ENCODE data around the gene SLC16A5.

SLC16A5 gene

DNA sequence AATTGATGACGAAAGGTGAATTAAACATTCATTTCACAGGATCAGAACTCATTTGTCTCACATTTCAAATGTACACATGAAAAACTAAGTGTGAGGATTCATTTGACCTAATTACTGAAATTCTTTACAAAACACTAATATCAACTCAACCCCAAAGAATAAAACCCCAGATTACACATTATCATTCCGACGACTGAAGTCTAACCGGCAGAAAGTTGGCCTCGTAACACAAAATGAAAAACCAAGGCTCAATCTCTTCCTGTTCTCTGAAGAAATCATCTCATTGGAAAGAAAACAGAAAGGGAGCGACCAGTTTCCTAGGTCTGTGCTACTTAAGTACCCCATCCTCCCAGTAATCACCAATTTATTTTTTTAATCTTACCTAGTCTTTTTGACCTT lies 64.8 kb downstream of the SLC16A5 start:
- no peak for DNase-seq
- H3K36me3 ChIP-seq (ENCODE audit: control insufficient read depth in 1 of 2, insufficient read depth in 2 of 2, low read length in 2 of 2): peaks cover 6 to 9% of the 10 kb centered on the region in 2 experiments
- H3K79me1 ChIP-seq (ENCODE audit: low read length): peaks cover 7% of the 10 kb centered on the region
- H3K9me3 ChIP-seq (ENCODE audit: insufficient read depth, low read depth, low read length): no peaks in the 10 kb centered on the region
- peak overlapping the region; percentile 96 for H3K4ac ChIP-seq (ENCODE audit: low read depth, low read length)
- H4K91ac ChIP-seq (ENCODE audit: low read depth, low read length): no peak overlapping the region
- H3K14ac ChIP-seq (ENCODE audit: low read length): no peak overlapping the region
- no peak overlapping the region for H2AFZ ChIP-seq (ENCODE audit: insufficient read depth, low read length, poor library complexity)
- peaks cover 23% of the 10 kb centered on the region for H3K79me2 ChIP-seq (ENCODE audit: control insufficient read depth, insufficient read depth, low read length, poor library complexity)
- no CpG with 5 or more reads among the region's 6 CpGs for WGBS (ENCODE audit: extremely low coverage, insufficient coverage, insufficient read length)
- no peak overlapping the region for H2BK120ac ChIP-seq (ENCODE audit: insufficient read depth, low read length, poor library complexity)
- H3K18ac ChIP-seq (ENCODE audit: low read length): no peak overlapping the region
- H3K9ac ChIP-seq (ENCODE audit: low read length): no peak overlapping the region
- no peak overlapping the region for H4K12ac ChIP-seq (ENCODE audit: low read depth, low read length)
- no peak overlapping the region for H3K4me3 ChIP-seq (ENCODE audit: low read depth, low read length)
- no peak overlapping the region for H2AK5ac ChIP-seq (ENCODE audit: low read length)
- no peak overlapping the region for H2BK12ac ChIP-seq (ENCODE audit: low read length)
- peak overlapping the region; percentile 99 for H3K4me2 ChIP-seq (ENCODE audit: low read length)
- peaks cover 0 to 10% of the 10 kb centered on the region in 2 experiments for H3K4me1 ChIP-seq (ENCODE audit: control insufficient read depth in 1 of 2, insufficient read depth in 2 of 2, low read length in 2 of 2)
- no peaks in the 10 kb centered on the region for H3K27me3 ChIP-seq (ENCODE audit: insufficient read depth, low read length)
- H3K27ac ChIP-seq (ENCODE audit: low read depth, low read length): no peak overlapping the region
- H2BK5ac ChIP-seq (ENCODE audit: low read depth, low read length, poor library complexity): no peak overlapping the region
- no peak overlapping the region for H4K8ac ChIP-seq (ENCODE audit: low read depth, low read length)
- H3K23ac ChIP-seq (ENCODE audit: low read length): no peak overlapping the region

- Histone ChIP-seq H3K4me3 (ENCODE audit: low read depth, low read length) (peak overlapping the region; percentile 98), H3K9me3 (ENCODE audit: insufficient read depth, low read depth, low read length) (no peaks in the 10 kb centered on the region), H4K8ac (ENCODE audit: low read depth, low read length) (peak overlapping the region; percentile 50), H2AK5ac (ENCODE audit: low read length) (peak overlapping the region; percentile 53), H3K36me3 (ENCODE audit: control insufficient read depth in 1 of 2, insufficient read depth in 2 of 2, low read length in 2 of 2) (peaks cover 2 to 3% of the 10 kb centered on the region in 2 experiments), H3K27ac (ENCODE audit: low read depth, low read length) (no peak overlapping the region), H3K4ac (ENCODE audit: low read depth, low read length) (peak overlapping the region; percentile 96), H2BK120ac (ENCODE audit: insufficient read depth, low read length, poor library complexity) (peak overlapping the region; percentile 58), H3K27me3 (ENCODE audit: insufficient read depth, low read length) (no peaks in the 10 kb centered on the region), H4K12ac (ENCODE audit: low read depth, low read length) (peak overlapping the region; percentile 35), H3K79me1 (ENCODE audit: low read length) (peaks cover 7% of the 10 kb centered on the region), H2BK12ac (ENCODE audit: low read length) (no peak overlapping the region), H3K79me2 (ENCODE audit: control insufficient read depth, insufficient read depth, low read length, poor library complexity) (peaks cover 23% of the 10 kb centered on the region), H3K14ac (ENCODE audit: low read length) (peak overlapping the region; percentile 94), H3K4me1 (ENCODE audit: control insufficient read depth in 1 of 2, insufficient read depth in 2 of 2, low read length in 2 of 2) (peaks cover 0 to 10% of the 10 kb centered on the region in 2 experiments), H2AFZ (ENCODE audit: insufficient read depth, low read length, poor library complexity) (peak overlapping the region; percentile 23), H3K4me2 (ENCODE audit: low read length) (peak overlapping the region; percentile 99), H4K91ac (ENCODE audit: low read depth, low read length) (peak overlapping the region; percentile 60), H3K18ac (ENCODE audit: low read length) (peak overlapping the region; percentile 62), H3K9ac (ENCODE audit: low read length) (peak overlapping the region; percentile 99), H2BK5ac (ENCODE audit: low read depth, low read length, poor library complexity) (peak overlapping the region; percentile 3), H3K23ac (ENCODE audit: low read length) (peak overlapping the region; percentile 91)
- DNase-seq: peak in 1 of 2 donors; percentile 64
- no CpG with 5 or more reads among the region's 28 CpGs for WGBS (ENCODE audit: extremely low coverage, insufficient coverage, insufficient read length)
These were observed 65.4 kb downstream of the SLC16A5 start for GRCh38 chr17:75152922-75153779.

GRCh38 chr17:75153780-75154194 lies 66.0 kb downstream of the SLC16A5 start:
- no peak for DNase-seq
- no CpG with 5 or more reads among the region's 35 CpGs for WGBS (ENCODE audit: extremely low coverage, insufficient coverage, insufficient read length)

GRCh38 chr17:75154195-75155106 lies 66.7 kb downstream of the SLC16A5 start, which contains the start of gene JPT1:
Gene JPT1, minus strand, starts transcription at chr17:75154512. Its CDS starts 115 bp downstream, at chr17:75154397.
- peaks cover 0 to 1% of the 10 kb centered on the region in 2 experiments for H3K36me3 ChIP-seq (ENCODE audit: control insufficient read depth in 1 of 2, insufficient read depth in 2 of 2, low read length in 2 of 2)
- H3K79me2 ChIP-seq (ENCODE audit: control insufficient read depth, insufficient read depth, low read length, poor library complexity): peaks cover 23% of the 10 kb centered on the region
- no peak within 1 kb of the TSS for H2BK120ac ChIP-seq (ENCODE audit: insufficient read depth, low read length, poor library complexity)
- peak within 1 kb of the TSS; percentile 94 for H3K14ac ChIP-seq (ENCODE audit: low read length)
- peak within 1 kb of the TSS; percentile 99 for H3K4me2 ChIP-seq (ENCODE audit: low read length)
- peak within 1 kb of the TSS; percentile 69 for H4K12ac ChIP-seq (ENCODE audit: low read depth, low read length)
- peak within 1 kb of the TSS; percentile 62 for H3K18ac ChIP-seq (ENCODE audit: low read length)
- WGBS (ENCODE audit: extremely low coverage, insufficient coverage, insufficient read length): no CpG with 5 or more reads among the region's 67 CpGs
- H2BK5ac ChIP-seq (ENCODE audit: low read depth, low read length, poor library complexity): peak within 1 kb of the TSS; percentile 52
- H3K9me3 ChIP-seq (ENCODE audit: insufficient read depth, low read depth, low read length): no peaks in the 10 kb centered on the region
- H4K91ac ChIP-seq (ENCODE audit: low read depth, low read length): peak within 1 kb of the TSS; percentile 60
- no peaks in the 10 kb centered on the region for H3K27me3 ChIP-seq (ENCODE audit: insufficient read depth, low read length)
- no peak within 1 kb of the TSS for H2BK12ac ChIP-seq (ENCODE audit: low read length)
- peak; percentile 98 to 99 for DNase-seq
- H4K8ac ChIP-seq (ENCODE audit: low read depth, low read length): peak within 1 kb of the TSS; percentile 69
- H2AK5ac ChIP-seq (ENCODE audit: low read length): peak within 1 kb of the TSS; percentile 70
- H3K27ac ChIP-seq (ENCODE audit: low read depth, low read length): peak within 1 kb of the TSS; percentile 73
- peak within 1 kb of the TSS; percentile 56 for H2AFZ ChIP-seq (ENCODE audit: insufficient read depth, low read length, poor library complexity)
- H3K4me3 ChIP-seq (ENCODE audit: low read depth, low read length): peak within 1 kb of the TSS; percentile 98
- peak within 1 kb of the TSS; percentile 86 for H3K23ac ChIP-seq (ENCODE audit: low read length)
- peaks cover 0 to 14% of the 10 kb centered on the region in 2 experiments for H3K4me1 ChIP-seq (ENCODE audit: control insufficient read depth in 1 of 2, insufficient read depth in 2 of 2, low read length in 2 of 2)
- H3K9ac ChIP-seq (ENCODE audit: low read length): peak within 1 kb of the TSS; percentile 99
- H3K4ac ChIP-seq (ENCODE audit: low read depth, low read length): peak within 1 kb of the TSS; percentile 96
- peaks cover 7% of the 10 kb centered on the region for H3K79me1 ChIP-seq (ENCODE audit: low read length)

More at GRCh38 chr17:75153780-75154194, 66.0 kb downstream of the SLC16A5 start:
- H3K23ac ChIP-seq (ENCODE audit: low read length): peak overlapping the region; percentile 86
- H4K12ac ChIP-seq (ENCODE audit: low read depth, low read length): peak overlapping the region; percentile 69
- peak overlapping the region; percentile 69 for H4K8ac ChIP-seq (ENCODE audit: low read depth, low read length)
- H4K91ac ChIP-seq (ENCODE audit: low read depth, low read length): peak overlapping the region; percentile 60
- peak overlapping the region; percentile 62 for H3K18ac ChIP-seq (ENCODE audit: low read length)
- H2BK120ac ChIP-seq (ENCODE audit: insufficient read depth, low read length, poor library complexity): no peak overlapping the region
- no peak overlapping the region for H2BK5ac ChIP-seq (ENCODE audit: low read depth, low read length, poor library complexity)
- peaks cover 23% of the 10 kb centered on the region for H3K79me2 ChIP-seq (ENCODE audit: control insufficient read depth, insufficient read depth, low read length, poor library complexity)
- peak overlapping the region; percentile 98 for H3K4me3 ChIP-seq (ENCODE audit: low read depth, low read length)
- H3K4me2 ChIP-seq (ENCODE audit: low read length): peak overlapping the region; percentile 99
- H3K79me1 ChIP-seq (ENCODE audit: low read length): peaks cover 7% of the 10 kb centered on the region
- no peaks in the 10 kb centered on the region for H3K9me3 ChIP-seq (ENCODE audit: insufficient read depth, low read depth, low read length)
- no peak overlapping the region for H2AFZ ChIP-seq (ENCODE audit: insufficient read depth, low read length, poor library complexity)
- H3K4ac ChIP-seq (ENCODE audit: low read depth, low read length): peak overlapping the region; percentile 90
- no peaks in the 10 kb centered on the region for H3K36me3 ChIP-seq (ENCODE audit: control insufficient read depth in 1 of 2, insufficient read depth in 2 of 2, low read length in 2 of 2)
- H2AK5ac ChIP-seq (ENCODE audit: low read length): peak overlapping the region; percentile 9
- peak overlapping the region; percentile 94 for H3K14ac ChIP-seq (ENCODE audit: low read length)
- peak overlapping the region; percentile 73 for H3K27ac ChIP-seq (ENCODE audit: low read depth, low read length)
- no peaks in the 10 kb centered on the region for H3K27me3 ChIP-seq (ENCODE audit: insufficient read depth, low read length)
- peak overlapping the region; percentile 99 for H3K9ac ChIP-seq (ENCODE audit: low read length)
- peaks cover 0 to 14% of the 10 kb centered on the region in 2 experiments for H3K4me1 ChIP-seq (ENCODE audit: control insufficient read depth in 1 of 2, insufficient read depth in 2 of 2, low read length in 2 of 2)
- no peak overlapping the region for H2BK12ac ChIP-seq (ENCODE audit: low read length)
